ENCODE results near the gene DGKD.

DNA sequence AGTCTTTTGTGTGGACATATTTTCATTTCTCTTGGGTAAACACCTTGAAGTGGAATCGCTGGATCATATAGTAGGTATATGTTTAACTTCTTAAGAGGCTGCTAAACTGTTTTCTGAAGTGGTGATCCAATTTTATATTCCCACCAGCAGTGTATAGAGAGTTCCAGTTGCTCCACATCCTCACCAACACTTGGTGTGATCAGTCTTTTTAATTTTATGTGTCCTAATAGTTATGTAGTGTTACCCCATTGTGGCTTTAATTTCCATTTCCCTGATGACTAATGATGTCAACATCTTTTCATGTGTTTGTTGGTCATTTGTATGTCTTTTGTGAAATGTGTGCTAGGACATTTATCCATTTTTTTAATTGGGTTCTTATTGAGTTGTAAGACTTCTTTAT lies 56.9 kb downstream of the DGKD start:
- no peak for TF ChIP-seq EZH2 (IDR thresholded peaks at IDR 0.05; ENCODE audit: low read length, missing control alignments)
- TF ChIP-seq, protein P1, sequence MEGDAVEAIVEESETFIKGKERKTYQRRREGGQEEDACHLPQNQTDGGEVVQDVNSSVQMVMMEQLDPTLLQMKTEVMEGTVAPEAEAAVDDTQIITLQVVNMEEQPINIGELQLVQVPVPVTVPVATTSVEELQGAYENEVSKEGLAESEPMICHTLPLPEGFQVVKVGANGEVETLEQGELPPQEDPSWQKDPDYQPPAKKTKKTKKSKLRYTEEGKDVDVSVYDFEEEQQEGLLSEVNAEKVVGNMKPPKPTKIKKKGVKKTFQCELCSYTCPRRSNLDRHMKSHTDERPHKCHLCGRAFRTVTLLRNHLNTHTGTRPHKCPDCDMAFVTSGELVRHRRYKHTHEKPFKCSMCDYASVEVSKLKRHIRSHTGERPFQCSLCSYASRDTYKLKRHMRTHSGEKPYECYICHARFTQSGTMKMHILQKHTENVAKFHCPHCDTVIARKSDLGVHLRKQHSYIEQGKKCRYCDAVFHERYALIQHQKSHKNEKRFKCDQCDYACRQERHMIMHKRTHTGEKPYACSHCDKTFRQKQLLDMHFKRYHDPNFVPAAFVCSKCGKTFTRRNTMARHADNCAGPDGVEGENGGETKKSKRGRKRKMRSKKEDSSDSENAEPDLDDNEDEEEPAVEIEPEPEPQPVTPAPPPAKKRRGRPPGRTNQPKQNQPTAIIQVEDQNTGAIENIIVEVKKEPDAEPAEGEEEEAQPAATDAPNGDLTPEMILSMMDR (conservative IDR thresholded peaks at IDR 0.05 in 1 of 2, IDR thresholded peaks at IDR 0.05 in 1 of 2; ENCODE audit: low read depth in 1 of 2, low read length in 2 of 2), result no peak

Measured in fibroblast of lung (primary cell).